CD4-positive, alpha-beta T cell treated with Interleukin-6 at 100 ng/mL for 8 hours (primary cell): ENCODE results near the gene EXOSC5.
"Not testable (repeated sequence)": the region's sequence is repeated elsewhere in the genome, so short reads cannot be mapped to it uniquely, and the experiment has no call there.

Experiments used
- DNase-seq: peaks from one replicate; pipeline ENCODE4 v3.0.0-alpha.2; 2020; ENCODE audit warnings: mixed read lengths, low spot score

Gene EXOSC5

GRCh38 chr19:41426116-41426841 is 29.1 kb upstream of the EXOSC5 start:
- DNase-seq, result no peak

DNA sequence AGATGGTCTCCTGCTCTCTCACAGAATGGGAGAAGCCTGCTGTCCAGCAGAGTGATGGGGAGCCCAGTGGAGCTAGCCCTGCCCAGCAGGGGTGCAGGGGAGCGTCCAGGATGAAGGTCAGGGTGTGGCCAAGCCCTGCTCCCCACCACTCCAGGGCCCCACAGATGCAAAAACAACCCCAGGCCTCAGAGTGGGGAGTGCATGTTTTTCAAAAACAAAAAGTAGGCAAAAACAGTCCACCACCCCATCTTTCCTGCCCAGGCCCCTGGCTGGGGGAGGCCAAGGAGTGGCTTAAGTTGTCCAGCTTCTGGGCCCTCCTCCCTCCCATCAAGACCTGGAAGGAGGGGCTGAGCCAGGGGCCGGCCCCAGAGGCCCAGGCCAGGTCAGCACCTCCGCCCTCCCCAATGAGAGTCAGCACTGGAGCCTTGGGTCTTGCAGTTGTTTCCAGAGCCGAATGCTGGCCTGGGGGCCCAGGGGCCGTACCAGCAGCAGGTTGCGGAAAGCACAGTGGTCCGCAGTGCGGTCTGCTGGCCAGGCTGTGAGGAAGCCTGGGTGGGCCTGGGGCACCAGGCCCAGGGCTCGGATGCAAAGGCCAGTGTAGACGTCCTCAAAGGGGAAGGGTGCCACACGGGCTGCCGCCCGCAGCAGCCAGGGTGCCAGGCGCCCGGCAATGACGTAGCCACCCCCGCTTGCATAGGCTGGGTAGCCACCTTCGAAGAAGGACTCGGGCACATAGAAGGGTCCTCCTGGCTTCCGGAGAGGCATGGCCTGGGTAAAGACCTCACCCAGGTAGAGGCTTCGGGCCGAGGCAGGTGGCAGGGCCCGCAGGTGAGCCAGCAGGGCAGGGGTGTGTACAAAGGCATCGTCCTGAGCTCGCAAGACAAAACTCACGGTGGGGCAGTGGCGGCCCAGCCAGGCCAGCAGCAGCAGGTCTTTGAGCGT is 28.3 kb upstream of the EXOSC5 start:
- DNase-seq, result no peak

- no peak for DNase-seq
These were observed 27.4 kb upstream of the EXOSC5 start for GRCh38 chr19:41424335-41425173.

DNA sequence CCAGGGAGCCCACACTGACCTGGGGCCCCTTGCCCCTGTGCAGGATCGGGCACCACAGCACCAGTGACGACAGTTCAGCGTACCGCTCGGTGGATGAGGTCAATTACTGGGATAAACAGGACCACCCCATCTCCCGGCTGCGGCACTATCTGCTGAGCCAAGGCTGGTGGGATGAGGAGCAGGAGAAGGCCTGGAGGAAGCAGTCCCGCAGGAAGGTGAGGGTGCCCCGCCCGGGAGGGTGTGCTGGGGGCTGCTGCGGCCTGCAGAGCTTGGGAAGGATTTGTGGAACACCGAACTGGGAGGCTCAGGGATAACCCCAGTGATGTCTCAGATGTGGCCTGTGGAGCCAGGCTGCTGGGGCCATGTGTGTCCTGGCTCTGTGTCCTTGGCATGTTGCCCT is 25.8 kb upstream of the EXOSC5 start:
- DNase-seq, result no peak

DNA sequence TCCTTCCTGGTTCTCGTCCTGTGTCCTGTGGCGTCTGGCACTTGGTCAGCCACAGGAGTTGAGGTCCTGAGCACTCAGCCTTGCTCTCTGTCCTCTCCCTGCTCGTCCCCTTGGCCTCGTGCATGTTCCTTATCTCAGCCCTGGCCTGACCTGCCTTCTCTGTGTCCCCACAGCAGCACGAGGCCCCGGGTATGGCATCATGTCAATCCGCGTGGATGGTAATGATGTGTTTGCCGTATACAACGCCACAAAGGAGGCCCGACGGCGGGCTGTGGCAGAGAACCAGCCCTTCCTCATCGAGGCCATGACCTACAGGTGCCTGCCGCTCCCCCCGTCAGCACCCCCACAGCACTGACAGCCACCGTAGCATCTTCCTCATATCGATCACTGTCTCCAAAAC is 25.3 kb upstream of the EXOSC5 start:
- DNase-seq, result no peak

DNA sequence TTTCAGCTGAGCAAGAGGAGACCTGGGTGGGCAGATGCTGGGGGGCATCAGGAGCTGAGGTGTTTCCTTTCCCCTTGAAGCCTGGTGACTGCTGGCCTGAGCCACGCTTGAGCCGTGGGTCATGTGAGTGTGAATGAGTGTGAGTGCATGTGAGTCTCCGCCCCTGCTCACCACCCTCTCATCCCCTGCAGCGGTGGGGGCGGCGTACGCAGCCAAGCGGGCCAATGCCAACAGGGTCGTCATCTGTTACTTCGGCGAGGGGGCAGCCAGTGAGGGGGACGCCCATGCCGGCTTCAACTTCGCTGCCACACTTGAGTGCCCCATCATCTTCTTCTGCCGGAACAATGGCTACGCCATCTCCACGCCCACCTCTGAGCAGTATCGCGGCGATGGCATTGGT is 24.8 kb upstream of the EXOSC5 start:
- no peak for DNase-seq

DNA sequence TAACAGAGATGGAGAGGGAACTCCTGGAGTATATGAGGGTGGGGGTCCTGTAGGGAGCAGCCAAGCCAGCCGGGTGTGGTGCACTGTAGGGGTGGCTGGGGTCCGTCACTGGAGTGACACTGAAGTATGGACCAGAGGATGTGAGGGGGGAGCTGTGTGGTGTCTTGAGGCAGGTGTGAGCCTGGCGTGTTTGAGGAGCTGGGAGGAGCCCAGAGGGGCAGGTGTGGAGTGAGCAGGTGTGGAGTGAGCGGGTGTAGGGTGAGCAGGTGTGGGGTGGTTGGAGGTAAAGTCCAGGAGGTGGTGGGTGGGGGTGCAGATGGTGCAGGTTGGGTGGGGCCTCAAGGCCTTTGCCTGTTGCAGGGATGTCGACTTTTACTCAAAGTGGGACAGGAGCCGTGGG is 24.2 kb upstream of the EXOSC5 start:
- no peak for DNase-seq

- DNase-seq, result no peak
These were observed 23.1 kb upstream of the EXOSC5 start for GRCh38 chr19:41420101-41420880.

DNA sequence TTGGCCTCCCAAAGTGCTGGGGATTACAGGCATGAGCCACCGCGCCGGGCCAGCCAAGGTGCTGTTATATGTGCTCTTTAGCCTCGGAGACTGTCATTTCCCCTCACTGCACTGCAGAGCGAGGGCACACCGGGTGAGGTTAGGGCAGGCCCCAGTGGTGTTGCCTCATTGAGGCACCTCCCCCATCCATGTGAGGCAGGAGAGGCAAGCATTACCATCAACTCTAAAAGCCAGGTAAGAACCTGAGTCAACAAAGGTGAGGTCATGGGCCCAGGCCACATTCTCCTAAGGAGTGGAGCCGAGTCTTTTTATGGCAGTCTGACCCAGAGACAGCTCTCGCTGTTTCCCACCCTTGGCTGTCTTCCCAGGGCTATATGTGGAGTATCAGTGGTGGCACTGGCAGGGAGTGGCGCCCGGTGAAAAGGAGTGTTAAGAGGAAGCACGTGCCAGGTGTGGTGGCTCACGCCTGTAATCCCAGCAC is 19.1 kb upstream of the EXOSC5 start:
- no peak for DNase-seq

DNA sequence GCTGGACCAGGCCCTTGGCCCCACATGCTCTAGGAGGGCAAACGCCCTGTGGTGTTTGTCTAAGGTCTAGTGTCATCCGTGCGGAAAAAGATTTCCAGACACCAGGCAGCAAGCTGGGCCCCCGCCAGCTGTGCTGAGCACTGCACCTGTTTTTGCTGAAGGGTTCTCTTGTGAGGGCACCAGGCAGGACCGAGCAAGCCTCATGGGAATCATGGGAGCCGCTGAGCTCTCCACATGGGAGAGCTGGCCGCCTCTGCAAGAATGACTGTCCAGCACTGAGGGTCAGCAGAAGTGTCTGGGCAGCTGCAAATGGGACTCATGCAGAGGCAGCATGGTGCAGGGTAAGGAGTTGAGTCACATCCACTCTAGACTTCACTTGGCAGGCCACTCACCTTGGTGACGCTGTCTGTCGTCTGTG is 18.0 kb upstream of the EXOSC5 start:
- DNase-seq, result no peak

DNA sequence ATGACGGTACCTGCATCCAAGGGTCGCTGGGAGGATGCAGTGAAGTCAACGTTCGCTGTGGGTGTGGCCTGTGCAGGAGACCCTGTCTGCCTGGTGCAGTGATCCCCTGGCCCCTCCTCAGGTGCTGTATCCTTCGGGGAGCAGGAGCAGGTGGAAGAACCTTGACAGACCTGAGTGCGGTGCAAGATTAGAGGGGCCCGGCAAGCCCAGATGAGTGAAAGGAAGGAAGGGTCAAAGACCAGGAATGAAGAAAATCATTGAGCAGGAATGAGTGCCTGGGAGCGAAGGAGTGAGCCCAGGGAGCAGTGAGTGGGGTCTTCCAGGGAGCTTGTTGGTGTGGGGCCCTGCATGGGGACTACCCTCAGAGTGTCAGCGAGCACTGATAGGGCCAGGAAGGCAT is 17.3 kb upstream of the EXOSC5 start:
- DNase-seq, result no peak

DNA sequence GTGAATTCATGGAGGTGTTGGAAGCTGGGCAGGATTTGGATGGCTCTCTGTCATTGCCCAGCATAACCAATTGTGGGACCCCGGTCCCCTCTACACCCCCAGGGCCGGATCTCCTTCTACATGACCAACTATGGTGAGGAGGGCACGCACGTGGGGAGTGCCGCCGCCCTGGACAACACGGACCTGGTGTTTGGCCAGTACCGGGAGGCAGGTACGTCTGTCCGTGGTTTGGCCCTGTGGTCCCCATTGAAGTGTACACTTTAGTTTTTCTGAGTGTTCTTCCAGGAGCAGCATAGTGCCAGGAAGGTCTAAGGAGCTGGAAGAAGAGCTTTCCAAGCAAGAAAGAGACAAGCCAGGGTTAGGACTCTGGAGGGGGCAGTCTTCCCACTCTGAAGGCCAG is 16.8 kb upstream of the EXOSC5 start:
- DNase-seq, result no peak

DNA sequence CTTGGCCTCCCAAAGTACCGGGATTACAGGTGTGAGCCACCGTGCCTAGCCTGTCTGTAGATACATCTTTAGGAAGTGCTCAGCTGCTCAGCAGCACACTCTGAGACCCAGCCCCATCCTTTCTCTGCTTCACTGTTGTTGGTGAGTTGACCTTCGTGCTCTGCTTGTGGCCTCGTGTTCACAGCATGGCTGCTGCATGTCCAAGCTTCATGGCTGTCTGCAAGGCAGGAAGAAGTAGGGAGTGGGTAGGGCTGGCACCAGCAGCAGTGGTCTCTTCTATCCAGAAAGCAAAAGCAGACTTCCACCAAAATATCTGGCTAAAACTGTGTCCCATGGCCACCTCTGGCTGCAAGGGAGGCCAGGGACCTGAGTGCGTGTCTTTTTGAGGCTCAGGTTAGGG is 15.8 kb upstream of the EXOSC5 start:
- no peak for DNase-seq

- no peak for DNase-seq
These were observed 14.8 kb upstream of the EXOSC5 start for GRCh38 chr19:41411968-41412265.

DNA sequence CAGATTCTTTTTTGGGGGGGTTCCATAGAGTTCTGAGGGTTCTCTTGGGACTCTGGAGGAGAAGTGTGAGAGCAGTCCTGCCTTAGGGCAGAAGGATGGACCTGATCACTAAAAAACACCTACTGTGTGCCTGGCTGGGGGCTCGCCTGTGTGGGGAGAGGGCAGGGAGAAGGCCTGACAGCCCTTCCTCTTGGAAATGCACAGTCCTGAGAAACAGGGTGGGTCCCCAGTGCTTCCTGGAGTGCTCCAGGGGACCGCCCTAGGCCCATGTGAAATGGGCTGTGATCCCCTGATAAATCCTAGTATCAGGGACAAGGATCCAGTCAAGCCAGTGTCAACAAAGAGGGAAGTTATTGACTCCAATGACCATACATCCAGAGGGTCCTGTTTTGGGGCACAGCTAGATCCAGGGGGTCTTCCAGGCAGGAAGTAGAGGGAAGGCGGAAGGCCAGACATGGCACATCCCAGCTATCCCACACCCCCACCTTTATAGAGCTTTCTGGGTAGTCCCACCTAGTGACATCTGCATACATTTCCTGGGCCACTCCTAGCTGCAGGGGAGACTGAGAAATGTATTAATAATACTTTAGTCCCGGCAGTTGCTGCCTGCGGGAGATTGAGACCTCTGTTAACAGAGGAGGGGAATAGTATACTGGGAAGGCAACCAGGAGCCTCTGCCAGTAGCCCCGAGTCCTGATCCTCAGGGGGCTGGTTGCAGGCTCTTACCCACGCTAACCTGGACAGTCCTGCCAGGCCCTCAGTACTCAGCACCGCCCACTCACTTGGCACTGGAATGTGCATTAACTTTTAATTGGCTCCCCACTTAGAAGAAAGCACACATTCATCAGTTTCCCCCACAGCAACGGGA is 14.2 kb upstream of the EXOSC5 start:
- DNase-seq, result no peak

- no peak for DNase-seq
These were observed 13.3 kb upstream of the EXOSC5 start for GRCh38 chr19:41410336-41411054.

GRCh38 chr19:41409288-41409687 is 12.1 kb upstream of the EXOSC5 start:
- DNase-seq, result no peak

DNA sequence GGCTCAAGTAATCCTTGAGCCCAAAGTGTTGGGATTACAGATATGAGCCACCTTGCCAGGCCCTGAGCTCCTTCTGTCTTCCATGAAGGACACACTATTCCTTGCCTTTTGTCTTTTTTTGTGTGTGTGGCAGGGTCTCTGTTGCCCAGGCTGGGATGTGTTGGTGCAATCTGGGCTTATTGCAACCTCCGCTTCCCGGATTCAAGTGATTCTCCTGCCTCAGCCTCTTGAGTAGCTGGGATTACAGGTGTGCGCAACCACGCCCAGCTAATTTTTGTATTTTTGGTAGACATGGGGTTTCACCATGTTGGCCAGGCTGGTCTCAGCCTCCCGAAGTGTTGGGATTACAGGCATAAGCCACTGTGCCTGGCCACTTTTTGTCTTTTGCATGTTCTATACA is 11.7 kb upstream of the EXOSC5 start:
- DNase-seq, result not testable (repeated sequence)

DNA sequence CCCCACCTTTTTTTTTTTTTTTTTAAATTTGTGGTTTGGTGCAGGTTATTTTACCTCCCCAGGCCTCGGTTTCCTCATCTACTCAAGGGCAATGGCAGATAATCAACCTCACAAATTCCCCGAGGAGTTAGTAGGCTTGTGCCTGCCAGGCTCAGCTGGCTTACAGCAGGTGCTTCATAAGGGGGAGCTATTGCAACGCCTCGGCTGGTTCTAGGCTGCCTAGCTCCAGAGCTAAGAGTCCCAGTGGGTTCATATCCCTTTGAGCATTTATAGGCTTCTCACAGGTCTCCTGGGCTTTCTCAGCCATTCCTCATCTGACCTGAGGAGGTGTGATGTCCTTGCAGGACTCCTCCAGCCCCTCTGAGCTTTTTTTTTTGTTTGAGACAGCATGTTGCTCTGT is 11.1 kb upstream of the EXOSC5 start:
- DNase-seq, result no peak

DNA sequence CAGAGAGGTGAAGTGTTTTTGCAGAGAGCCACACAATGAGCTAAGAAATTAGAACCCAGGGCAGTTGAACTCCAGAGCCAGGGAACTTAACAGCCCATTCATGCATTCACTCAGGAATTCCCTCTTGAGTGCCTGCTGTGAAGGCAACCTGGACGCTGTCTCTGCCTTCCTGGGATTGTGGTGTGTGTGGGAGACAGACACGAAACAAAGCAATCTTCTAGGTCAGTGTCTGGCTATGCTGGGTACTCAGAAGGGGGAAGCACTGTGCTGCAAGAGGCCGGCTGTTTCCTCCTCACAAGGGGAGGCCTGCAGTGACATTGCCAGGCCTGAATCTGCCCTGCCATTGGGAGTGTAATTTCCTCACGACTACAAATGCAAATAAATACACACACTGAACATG is 10.1 kb upstream of the EXOSC5 start:
- DNase-seq, result no peak
